ENCODE results near the gene HOXA4.

HOXA4 gene

DNA sequence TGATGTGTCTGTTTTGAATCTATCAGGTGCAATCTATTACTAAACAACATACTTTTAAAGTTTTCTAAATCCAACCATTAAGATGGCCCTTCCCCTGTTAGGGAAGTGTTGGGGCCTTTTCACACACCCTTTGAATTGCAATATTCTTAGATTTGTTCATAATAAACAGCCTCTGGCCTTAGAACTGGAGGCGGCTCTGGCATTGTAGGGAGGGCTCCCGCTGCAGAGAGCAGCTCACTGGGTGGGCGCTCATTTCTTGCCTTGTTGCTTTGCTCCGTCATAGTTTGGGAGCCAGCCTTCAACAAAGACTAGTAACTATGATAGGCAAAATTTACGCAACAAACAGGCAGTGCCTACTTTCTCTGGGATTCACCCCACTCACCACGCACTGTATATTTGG lies 47.8 kb upstream of the HOXA4 start:
- Histone ChIP-seq H3K23ac (ENCODE audit: low read depth, low read length, poor library complexity) (no peak overlapping the region), H3K27me3 (ENCODE audit: control insufficient read depth in 3 of 3, insufficient read depth in 3 of 3, low read depth in 1 of 3, low read length in 3 of 3) (peaks cover 61 to 99% (median 96%) of the 10 kb centered on the region in 3 experiments), H3K14ac (ENCODE audit: low read length) (no peak overlapping the region), H2AFZ (ENCODE audit: low read length) (no peak overlapping the region), H2AK5ac (ENCODE audit: low read depth, low read length) (no peak overlapping the region), H3K79me1 (ENCODE audit: low read depth, low read length) (no peaks in the 10 kb centered on the region), H2BK5ac (ENCODE audit: low read length) (no peak overlapping the region), H2BK120ac (ENCODE audit: low read depth, low read length) (no peak overlapping the region), H4K8ac (ENCODE audit: low read depth, low read length) (no peak overlapping the region), H4K91ac (ENCODE audit: low read depth, low read length, poor library complexity) (no peak overlapping the region), H3K9ac (ENCODE audit: low read depth, low read length, poor library complexity) (no peak overlapping the region), H3K18ac (ENCODE audit: low read length) (no peak overlapping the region), H3K4me2 (ENCODE audit: insufficient read depth, low read length, poor library complexity, severe bottlenecking) (no peak overlapping the region), H2BK12ac (ENCODE audit: low read length) (no peak overlapping the region), H3K36me3 (replicated peaks in 1 of 2; ENCODE audit: control insufficient read depth in 2 of 2, insufficient read depth in 2 of 2, low read length in 2 of 2) (no peaks in the 10 kb centered on the region), H3K4ac (ENCODE audit: low read length) (no peak overlapping the region), H3K4me3 (ENCODE audit: low read length in 2 of 2) (no peak overlapping the region), H3K4me1 (ENCODE audit: control insufficient read depth in 2 of 2, insufficient read depth in 1 of 2, low read depth in 1 of 2, low read length in 2 of 2) (no peaks in the 10 kb centered on the region), H3K27ac (replicated peaks; ENCODE audit: low read length) (no peak overlapping the region), H2BK15ac (ENCODE audit: low read length) (no peak overlapping the region), H3K9me3 (replicated peaks in 1 of 2; ENCODE audit: control insufficient read depth in 2 of 2, insufficient read depth in 1 of 2, low read depth in 1 of 2, low read length in 2 of 2) (peaks cover 2 to 14% of the 10 kb centered on the region in 2 donors)
- no CpG with 5 or more reads among the region's 6 CpGs for WGBS, 2 donors (ENCODE audit: extremely low coverage in 2 of 2, insufficient read length in 2 of 2, insufficient replicate concordance in 1 of 2)
- no peak for DNase-seq (ENCODE audit: low spot score)

- Histone ChIP-seq H2AFZ (ENCODE audit: low read length) (no peak overlapping the region), H3K4me1 (ENCODE audit: control insufficient read depth in 2 of 2, insufficient read depth in 1 of 2, low read depth in 1 of 2, low read length in 2 of 2) (no peaks in the 10 kb centered on the region), H4K91ac (ENCODE audit: low read depth, low read length, poor library complexity) (no peak overlapping the region), H2BK12ac (ENCODE audit: low read length) (no peak overlapping the region), H3K4me3 (ENCODE audit: low read length in 2 of 2) (no peak overlapping the region), H3K4ac (ENCODE audit: low read length) (no peak overlapping the region), H3K9me3 (replicated peaks in 1 of 2; ENCODE audit: control insufficient read depth in 2 of 2, insufficient read depth in 1 of 2, low read depth in 1 of 2, low read length in 2 of 2) (peaks cover 2 to 14% of the 10 kb centered on the region in 2 donors), H3K79me1 (ENCODE audit: low read depth, low read length) (no peaks in the 10 kb centered on the region), H3K4me2 (ENCODE audit: insufficient read depth, low read length, poor library complexity, severe bottlenecking) (no peak overlapping the region), H3K18ac (ENCODE audit: low read length) (no peak overlapping the region), H3K36me3 (replicated peaks in 1 of 2; ENCODE audit: control insufficient read depth in 2 of 2, insufficient read depth in 2 of 2, low read length in 2 of 2) (no peaks in the 10 kb centered on the region), H2BK120ac (ENCODE audit: low read depth, low read length) (no peak overlapping the region), H2BK5ac (ENCODE audit: low read length) (no peak overlapping the region), H3K27me3 (ENCODE audit: control insufficient read depth in 3 of 3, insufficient read depth in 3 of 3, low read depth in 1 of 3, low read length in 3 of 3) (peaks cover 62 to 99% (median 96%) of the 10 kb centered on the region in 3 experiments), H2AK5ac (ENCODE audit: low read depth, low read length) (no peak overlapping the region), H3K23ac (ENCODE audit: low read depth, low read length, poor library complexity) (no peak overlapping the region), H3K14ac (ENCODE audit: low read length) (no peak overlapping the region), H3K9ac (ENCODE audit: low read depth, low read length, poor library complexity) (no peak overlapping the region), H4K8ac (ENCODE audit: low read depth, low read length) (no peak overlapping the region), H2BK15ac (ENCODE audit: low read length) (no peak overlapping the region), H3K27ac (replicated peaks; ENCODE audit: low read length) (no peak overlapping the region)
- WGBS, 2 donors (ENCODE audit: extremely low coverage in 2 of 2, insufficient read length in 2 of 2, insufficient replicate concordance in 1 of 2), result no CpG with 5 or more reads among the region's 5 CpGs
- DNase-seq (ENCODE audit: low spot score), result no peak
Measured at GRCh38 chr7:27177795-27178320, 47.3 kb upstream of the HOXA4 start.

DNA sequence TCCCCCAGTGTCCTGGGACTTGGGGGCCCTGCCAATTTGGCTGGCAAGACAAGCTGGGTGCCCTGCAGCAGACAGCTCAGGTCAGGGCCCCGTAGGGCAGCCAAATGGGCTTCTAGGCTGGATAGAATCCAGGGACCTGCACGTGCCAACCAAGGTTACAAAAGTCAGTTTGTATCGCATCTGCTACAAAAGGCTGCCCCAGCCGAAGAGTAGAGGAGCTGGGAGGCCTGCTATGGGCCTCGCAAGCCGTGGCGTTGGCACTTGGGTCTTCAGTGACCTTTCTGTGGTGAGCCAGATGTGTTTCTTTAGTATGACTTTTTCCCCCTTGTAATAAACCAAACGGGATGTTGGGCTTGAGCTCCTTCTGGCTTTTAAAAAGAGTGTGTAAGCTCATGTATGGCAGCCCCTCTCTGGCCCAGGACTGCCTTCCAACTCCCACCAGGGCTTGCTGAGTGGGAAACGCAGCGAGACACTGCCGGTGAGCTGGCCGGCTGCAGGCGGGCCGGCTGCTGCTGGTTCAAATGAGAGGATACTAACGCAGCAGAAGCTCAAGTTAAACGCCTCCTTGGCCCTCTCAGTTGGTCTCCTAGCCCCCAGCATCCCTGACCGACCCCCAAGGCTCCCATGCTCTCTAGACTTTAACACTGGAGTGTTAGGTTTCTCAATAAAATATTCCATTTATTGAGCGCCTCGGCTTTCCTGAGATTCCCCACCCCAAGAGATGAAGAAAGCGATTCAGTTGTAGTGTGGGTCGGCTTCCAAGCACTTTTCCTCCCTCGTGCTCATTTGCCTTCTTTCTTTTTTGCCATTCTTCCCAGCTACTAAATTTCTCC lies 46.6 kb upstream of the HOXA4 start:
- Histone ChIP-seq H3K4me2 (ENCODE audit: insufficient read depth, low read length, poor library complexity, severe bottlenecking) (no peak overlapping the region), H3K27me3 (ENCODE audit: control insufficient read depth in 3 of 3, insufficient read depth in 3 of 3, low read depth in 1 of 3, low read length in 3 of 3) (peaks cover 62 to 99% (median 96%) of the 10 kb centered on the region in 3 experiments), H3K14ac (ENCODE audit: low read length) (no peak overlapping the region), H3K9me3 (replicated peaks in 1 of 2; ENCODE audit: control insufficient read depth in 2 of 2, insufficient read depth in 1 of 2, low read depth in 1 of 2, low read length in 2 of 2) (peaks cover 2 to 16% of the 10 kb centered on the region in 2 donors), H3K23ac (ENCODE audit: low read depth, low read length, poor library complexity) (no peak overlapping the region), H3K4me1 (ENCODE audit: control insufficient read depth in 2 of 2, insufficient read depth in 1 of 2, low read depth in 1 of 2, low read length in 2 of 2) (no peaks in the 10 kb centered on the region), H3K4me3 (ENCODE audit: low read length in 2 of 2) (no peak overlapping the region), H2AFZ (ENCODE audit: low read length) (no peak overlapping the region), H2BK120ac (ENCODE audit: low read depth, low read length) (no peak overlapping the region), H2BK15ac (ENCODE audit: low read length) (no peak overlapping the region), H3K27ac (replicated peaks; ENCODE audit: low read length) (no peak overlapping the region), H3K79me1 (ENCODE audit: low read depth, low read length) (no peaks in the 10 kb centered on the region), H4K8ac (ENCODE audit: low read depth, low read length) (no peak overlapping the region), H3K9ac (ENCODE audit: low read depth, low read length, poor library complexity) (no peak overlapping the region), H3K18ac (ENCODE audit: low read length) (no peak overlapping the region), H2AK5ac (ENCODE audit: low read depth, low read length) (no peak overlapping the region), H4K91ac (ENCODE audit: low read depth, low read length, poor library complexity) (no peak overlapping the region), H2BK5ac (ENCODE audit: low read length) (no peak overlapping the region), H3K36me3 (replicated peaks in 1 of 2; ENCODE audit: control insufficient read depth in 2 of 2, insufficient read depth in 2 of 2, low read length in 2 of 2) (no peaks in the 10 kb centered on the region), H3K4ac (ENCODE audit: low read length) (no peak overlapping the region), H2BK12ac (ENCODE audit: low read length) (no peak overlapping the region)
- DNase-seq (ENCODE audit: low spot score), result no peak
- no CpG with 5 or more reads among the region's 22 CpGs for WGBS, 2 donors (ENCODE audit: extremely low coverage in 2 of 2, insufficient read length in 2 of 2, insufficient replicate concordance in 1 of 2)

DNA sequence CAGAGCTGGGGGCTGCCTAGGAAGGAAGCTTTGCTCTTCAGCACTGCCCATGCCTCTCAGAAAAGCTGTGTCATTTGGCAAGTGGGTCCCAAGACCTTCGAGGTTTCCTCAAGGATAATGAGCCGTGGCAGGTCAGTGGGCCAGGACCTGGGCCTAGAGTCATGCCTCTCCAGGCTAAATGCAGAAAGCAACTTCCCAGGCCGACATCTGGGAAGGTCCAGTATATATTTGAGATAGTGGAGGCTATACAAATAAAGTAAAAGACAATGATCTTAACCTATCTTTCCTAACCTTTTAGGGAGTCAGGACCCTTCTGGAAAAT lies 45.9 kb upstream of the HOXA4 start:
- H3K9ac ChIP-seq (ENCODE audit: low read depth, low read length, poor library complexity), result no peak overlapping the region
- no peak overlapping the region for H2BK15ac ChIP-seq (ENCODE audit: low read length)
- no peak overlapping the region for H3K4me2 ChIP-seq (ENCODE audit: insufficient read depth, low read length, poor library complexity, severe bottlenecking)
- no peak overlapping the region for H2AFZ ChIP-seq (ENCODE audit: low read length)
- H3K27ac ChIP-seq (replicated peaks; ENCODE audit: low read length), result no peak overlapping the region
- peak overlapping the region; percentile 58 for H3K14ac ChIP-seq (ENCODE audit: low read length)
- no peak overlapping the region for H3K4ac ChIP-seq (ENCODE audit: low read length)
- DNase-seq (ENCODE audit: low spot score), result no peak
- H2AK5ac ChIP-seq (ENCODE audit: low read depth, low read length), result no peak overlapping the region
- H3K9me3 ChIP-seq (replicated peaks in 1 of 2; ENCODE audit: control insufficient read depth in 2 of 2, insufficient read depth in 1 of 2, low read depth in 1 of 2, low read length in 2 of 2), result peaks cover 2 to 17% of the 10 kb centered on the region in 2 donors
- H2BK5ac ChIP-seq (ENCODE audit: low read length), result no peak overlapping the region
- H4K8ac ChIP-seq (ENCODE audit: low read depth, low read length), result no peak overlapping the region
- H3K79me1 ChIP-seq (ENCODE audit: low read depth, low read length), result no peaks in the 10 kb centered on the region
- no peak overlapping the region for H2BK120ac ChIP-seq (ENCODE audit: low read depth, low read length)
- no peak overlapping the region for H2BK12ac ChIP-seq (ENCODE audit: low read length)
- WGBS, 2 donors (ENCODE audit: extremely low coverage in 2 of 2, insufficient read length in 2 of 2, insufficient replicate concordance in 1 of 2), result no CpG with 5 or more reads among the region's 3 CpGs
- no peak overlapping the region for H3K4me3 ChIP-seq (ENCODE audit: low read length in 2 of 2)
- H3K18ac ChIP-seq (ENCODE audit: low read length), result no peak overlapping the region
- H3K27me3 ChIP-seq (ENCODE audit: control insufficient read depth in 3 of 3, insufficient read depth in 3 of 3, low read depth in 1 of 3, low read length in 3 of 3), result peaks cover 65 to 100% (median 96%) of the 10 kb centered on the region in 3 experiments
- no peak overlapping the region for H3K23ac ChIP-seq (ENCODE audit: low read depth, low read length, poor library complexity)
- no peak overlapping the region for H4K91ac ChIP-seq (ENCODE audit: low read depth, low read length, poor library complexity)
- no peaks in the 10 kb centered on the region for H3K4me1 ChIP-seq (ENCODE audit: control insufficient read depth in 2 of 2, insufficient read depth in 1 of 2, low read depth in 1 of 2, low read length in 2 of 2)
- no peaks in the 10 kb centered on the region for H3K36me3 ChIP-seq (replicated peaks in 1 of 2; ENCODE audit: control insufficient read depth in 2 of 2, insufficient read depth in 2 of 2, low read length in 2 of 2)

Measured in neuronal stem cell (in vitro differentiated cells).